HG02870 (cell line): ENCODE results near the gene SLC34A3.

Experiments
- ATAC-seq: cut with Tn5 transposase; IDR thresholded peaks from one replicate; pipeline ENCODE4 v1.9.1; 2021; ENCODE audit warnings: mild to moderate bottlenecking, moderate library complexity; ENCODE audit not compliant: unreplicated experiment

The SLC34A3 gene

GRCh38 chr9:137230705-137231371 lies at the start of gene SLC34A3:
SLC34A3 (plus strand) TSS chr9:137230901; CDS start chr9:137231703, 802 bp downstream.
- ATAC-seq: no peak

DNA sequence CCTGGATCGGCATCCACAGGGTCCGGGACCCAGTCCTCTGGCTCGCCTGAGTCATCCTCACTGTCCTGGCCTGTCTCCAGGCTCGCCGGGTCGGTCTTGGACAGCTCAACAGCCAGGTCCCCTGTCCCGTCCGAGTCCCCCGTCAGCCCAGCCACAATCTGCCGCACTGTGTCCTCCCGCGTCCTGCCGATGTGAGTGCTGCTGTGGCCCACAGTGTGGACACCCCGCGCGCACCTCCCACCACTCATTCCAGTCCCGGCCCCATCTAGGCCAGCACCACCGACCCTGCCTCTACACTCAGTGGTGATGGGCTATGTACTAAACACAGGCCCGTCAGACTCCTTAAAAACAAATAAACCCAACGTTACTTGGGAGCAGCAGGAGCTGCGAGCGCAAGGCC lies 49.0 kb upstream of the SLC34A3 start:
- ATAC-seq: no peak

DNA sequence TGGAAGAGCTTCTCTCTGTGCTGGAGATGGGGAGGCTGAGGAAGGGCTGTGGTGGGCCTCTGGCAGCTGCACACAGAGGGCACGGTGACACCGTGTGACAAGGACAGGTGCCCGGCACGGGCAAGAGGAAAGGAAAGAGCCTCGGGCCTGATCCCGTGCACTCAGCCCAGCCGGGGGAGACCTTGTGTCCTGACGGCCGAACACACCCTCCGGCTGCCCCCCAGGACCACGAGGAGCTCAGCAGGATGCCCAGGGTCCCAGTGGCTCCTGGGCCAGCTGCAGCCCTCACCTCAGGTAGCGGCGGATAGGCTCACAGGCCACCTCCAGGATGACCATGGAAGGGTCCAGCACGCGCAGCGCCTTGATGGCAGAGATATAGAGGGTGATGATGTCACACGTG lies 47.9 kb upstream of the SLC34A3 start:
- no peak for ATAC-seq

- ATAC-seq: no peak
Observed at GRCh38 chr9:137183980-137184595, 46.6 kb upstream of the SLC34A3 start.

DNA sequence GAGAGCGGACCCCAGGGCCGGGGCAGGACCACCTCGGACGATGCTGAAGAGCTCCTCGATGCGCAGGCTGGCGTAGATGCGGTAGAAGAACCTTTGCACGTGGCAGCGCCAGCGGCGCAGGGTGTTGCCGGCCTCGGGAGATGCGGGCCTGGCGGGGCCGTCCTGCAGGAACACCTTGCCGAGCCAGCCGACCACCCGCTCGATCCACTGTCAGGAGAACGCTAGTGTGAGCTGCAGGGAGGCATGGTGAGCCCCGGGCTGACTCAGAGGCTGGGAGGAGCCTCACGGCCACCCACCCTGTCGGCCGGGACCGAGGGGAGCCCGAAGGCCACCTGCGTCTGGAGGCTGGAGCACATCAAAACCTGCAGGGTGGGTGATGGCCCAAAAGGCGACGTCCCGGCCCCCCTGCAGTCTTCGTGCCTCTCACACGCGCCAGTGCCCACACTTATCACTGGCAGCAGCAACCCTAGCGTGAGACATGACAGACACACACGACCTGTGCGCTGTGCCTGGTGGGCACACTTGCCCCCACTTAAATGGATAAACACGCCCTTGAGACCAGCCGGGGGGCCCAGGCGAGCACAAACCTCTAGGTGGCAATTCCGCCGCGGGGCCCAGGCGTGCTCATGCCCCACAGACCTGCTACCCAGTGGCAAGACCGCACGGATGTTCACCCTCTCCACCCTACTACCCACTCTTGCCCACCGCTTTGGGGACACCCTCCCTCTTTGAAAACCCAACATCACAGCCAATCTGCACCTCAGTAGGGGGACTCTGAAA lies 45.6 kb upstream of the SLC34A3 start:
- ATAC-seq: no peak

DNA sequence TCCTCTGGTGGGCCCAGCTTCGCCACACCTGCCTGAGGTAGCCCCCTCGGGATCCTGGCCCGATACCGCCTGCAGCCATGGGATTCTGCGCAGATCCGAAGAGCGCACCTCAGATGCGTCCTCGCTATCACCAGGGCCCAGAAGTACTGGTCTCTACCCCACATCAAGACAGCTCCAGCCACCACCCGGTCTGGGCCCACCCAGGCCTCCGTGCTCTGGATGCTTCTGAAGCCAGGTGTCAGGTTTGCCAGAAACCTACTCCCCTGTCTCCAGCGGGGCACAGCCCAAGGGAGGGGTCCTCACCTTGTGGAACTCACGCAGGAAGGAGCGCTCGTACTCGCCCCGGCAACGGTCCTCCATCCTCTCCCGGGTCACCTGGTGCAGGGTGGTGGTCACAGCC lies 44.8 kb upstream of the SLC34A3 start:
- no peak for ATAC-seq

DNA sequence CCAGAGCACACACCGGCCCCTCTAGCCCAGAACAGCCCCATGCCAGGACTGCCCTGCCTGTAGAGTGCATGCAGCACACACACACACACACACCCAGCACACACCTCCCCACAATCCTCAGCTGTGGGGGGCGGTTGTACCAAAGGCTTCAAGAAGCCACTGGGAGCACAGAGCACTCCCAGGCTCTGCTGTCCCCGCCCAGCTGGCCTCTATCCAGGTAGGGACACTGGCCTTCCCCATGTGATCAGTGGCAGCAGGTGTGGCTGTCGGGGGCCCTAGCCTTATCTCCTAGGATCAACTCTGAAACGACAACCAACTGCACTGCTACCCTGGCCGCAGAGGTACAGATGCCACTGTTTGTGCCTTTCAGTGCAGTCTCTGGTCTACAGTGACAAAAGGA lies 44.3 kb upstream of the SLC34A3 start:
- ATAC-seq: no peak

GRCh38 chr9:137187386-137187785 lies 43.3 kb upstream of the SLC34A3 start:
- ATAC-seq: no peak

DNA sequence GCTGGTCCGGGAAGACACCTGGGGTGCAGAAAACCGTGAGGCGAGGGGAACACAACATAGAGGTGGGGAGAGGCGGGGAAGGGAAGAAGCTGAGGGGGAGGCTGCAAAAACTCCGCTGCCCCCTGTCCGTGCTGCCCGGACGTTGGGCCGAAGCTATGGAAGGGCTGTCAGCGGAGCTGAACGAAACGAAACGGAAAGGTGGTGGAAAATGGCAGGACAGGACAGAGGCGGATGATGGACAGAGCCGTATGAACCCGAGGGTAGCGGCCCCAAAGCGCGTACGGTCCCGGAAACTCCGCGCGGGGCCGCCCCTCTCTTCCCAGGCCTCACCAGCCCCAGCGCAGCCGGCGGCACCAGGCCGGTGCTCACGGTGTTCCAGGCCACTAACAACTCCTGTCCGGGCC lies 42.6 kb upstream of the SLC34A3 start:
- no peak for ATAC-seq

GRCh38 chr9:137188490-137189296 lies 42.0 kb upstream of the SLC34A3 start, which contains the start of the genes ANAPC2 and SSNA1:
ANAPC2 (minus strand) TSS chr9:137188560; CDS start chr9:137188532, 28 bp downstream.
SSNA1 (plus strand) TSS chr9:137188676; CDS start chr9:137188727, 51 bp downstream.
- ATAC-seq: peak; percentile 71

DNA sequence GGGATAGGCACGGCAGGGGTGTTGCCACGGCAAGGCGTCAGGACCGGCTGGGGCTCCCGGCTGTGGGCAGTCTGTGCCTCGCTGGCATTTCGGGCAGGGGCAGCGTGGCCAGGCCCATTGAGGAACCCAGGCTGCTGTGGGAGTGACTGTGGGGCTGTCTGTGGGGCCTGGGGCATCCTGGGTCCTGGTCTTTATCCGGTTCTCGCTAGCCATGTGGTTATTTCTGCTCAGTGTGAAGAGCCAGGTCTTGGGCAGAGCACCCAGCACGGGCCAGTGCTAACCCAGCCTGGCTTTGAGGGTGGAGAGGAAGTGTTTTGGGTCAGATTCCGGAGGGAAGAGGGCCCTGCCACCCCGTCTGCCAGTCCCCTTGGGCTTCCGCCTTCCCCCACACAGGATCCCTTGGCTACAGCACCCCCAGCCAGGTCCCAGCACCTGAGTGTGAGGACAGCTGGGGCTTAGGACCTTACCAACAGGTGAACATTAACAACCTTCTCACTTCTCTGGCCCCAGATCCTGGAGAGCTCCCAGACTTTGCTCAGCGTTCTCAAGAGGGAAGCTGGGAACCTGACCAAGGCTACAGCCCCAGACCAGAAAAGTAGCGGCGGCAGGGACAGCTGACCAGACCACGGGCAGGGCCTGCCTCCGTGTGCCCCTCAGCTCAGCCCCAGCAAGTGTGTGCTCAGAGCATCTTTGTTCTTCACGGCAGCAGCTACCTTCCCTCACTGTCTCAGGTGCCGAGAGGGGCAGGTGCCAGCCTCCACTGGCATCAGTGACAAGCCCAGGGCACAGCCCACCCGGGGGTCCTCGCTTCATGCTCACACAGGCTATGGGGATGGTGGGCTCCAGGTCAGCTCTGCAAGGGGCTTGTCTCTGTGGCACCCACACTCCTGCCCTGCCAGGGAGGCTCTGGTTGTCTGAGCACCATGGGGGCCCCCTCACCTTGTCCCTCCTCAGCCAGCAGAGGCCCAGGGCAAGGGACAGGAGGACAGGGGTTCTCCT lies 41.1 kb upstream of the SLC34A3 start:
- no peak for ATAC-seq

- no peak for ATAC-seq
Observed at GRCh38 chr9:137190315-137190856, 40.3 kb upstream of the SLC34A3 start.

DNA sequence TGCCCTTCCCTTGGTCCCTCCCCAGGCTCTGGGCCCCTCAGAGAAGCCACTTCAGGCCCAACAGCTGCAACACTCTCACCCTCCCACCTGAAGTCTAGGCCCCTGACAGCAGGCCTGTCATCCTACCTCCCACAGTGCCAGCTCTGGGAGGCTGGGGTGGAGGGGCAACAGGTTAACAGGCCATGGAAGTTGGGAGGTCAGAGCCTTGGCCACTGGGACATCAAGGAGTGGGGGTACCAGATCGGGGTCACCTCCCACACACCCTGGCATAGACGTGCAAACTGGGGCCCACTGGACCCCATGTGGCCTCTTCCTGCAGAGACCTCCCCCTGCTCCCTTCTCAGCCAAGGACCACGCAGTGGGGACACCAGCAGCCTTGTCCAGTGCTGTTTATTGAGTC lies 39.5 kb upstream of the SLC34A3 start:
- ATAC-seq: no peak

DNA sequence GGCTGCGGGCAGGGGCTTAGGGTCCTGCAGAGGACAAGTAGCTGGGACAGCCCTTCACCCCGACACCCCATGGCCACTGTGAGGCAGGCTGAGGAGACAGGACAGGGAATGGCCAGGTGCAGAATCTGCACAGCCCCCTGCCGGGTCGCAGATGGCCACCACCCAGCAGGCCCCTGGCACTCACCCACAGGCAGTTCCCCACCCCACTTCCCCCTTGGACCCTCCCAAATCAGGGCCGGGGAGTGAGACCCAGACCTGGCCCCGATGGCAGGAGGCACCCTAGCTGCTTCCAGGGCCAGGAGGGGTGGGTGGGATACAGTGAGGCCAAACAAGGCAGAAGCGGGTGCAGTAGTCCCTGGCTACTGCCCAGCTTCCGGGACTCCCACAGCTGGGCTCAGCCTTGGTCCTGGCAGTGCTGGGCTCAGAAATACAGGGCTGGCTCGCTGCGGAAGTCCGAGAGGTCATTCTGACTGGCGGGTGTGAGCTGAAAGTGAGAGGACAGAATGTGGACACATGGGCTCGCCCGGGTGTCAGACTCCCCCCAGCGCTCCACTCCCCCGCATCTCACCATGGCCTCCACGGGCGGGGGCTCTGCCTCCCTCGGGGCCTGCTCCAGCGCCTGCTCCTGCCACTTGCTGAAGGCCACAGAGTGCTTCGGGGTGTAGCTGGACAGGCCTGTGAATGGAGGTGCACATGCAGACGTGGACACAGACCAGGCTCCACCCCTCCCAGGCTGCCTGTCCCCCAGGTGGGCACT lies 38.8 kb upstream of the SLC34A3 start:
- ATAC-seq: no peak

GRCh38 chr9:137192448-137192780 lies 38.3 kb upstream of the SLC34A3 start:
- ATAC-seq: no peak

DNA sequence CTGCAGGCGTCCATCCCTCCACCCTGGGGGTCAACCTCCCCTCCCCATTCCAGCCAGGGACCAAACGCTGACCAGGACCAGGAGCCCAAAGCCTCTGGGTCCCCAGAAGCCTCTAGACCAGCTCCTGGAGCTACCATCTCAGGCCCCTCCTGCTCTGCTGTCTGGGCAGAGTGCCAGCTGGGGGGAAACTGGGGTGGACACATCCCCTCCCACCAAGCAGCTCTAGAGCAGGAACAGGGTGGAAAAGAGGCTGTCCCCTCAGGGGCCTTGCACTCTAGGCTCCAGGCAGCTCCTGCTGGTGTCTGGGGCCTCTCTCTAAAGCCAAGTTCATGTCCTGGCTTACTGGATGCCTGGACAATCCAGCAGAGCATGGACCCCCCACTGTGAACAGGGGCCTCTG lies 37.8 kb upstream of the SLC34A3 start:
- ATAC-seq: no peak

GRCh38 chr9:137193771-137194170 lies 36.9 kb upstream of the SLC34A3 start:
- ATAC-seq: no peak

DNA sequence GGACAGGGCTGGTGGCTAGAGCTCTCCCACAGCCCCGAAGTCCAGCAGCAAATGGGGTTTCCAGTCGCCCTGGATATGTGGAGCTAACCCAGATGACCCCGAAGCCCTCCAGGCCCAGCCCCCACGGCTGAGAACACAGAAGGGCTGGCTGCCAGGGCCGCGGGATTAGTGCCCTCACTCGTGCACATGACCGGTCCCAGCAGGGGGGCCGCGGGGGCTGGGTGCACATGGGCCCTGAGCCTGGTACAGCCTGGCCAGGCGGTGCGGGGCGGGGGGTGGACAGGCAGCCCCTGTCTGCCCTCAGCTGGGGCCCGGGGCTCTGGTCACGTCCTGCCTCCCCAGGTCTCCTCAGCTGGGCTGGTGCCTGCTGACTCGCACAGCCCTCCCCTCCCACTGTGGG lies 36.3 kb upstream of the SLC34A3 start:
- no peak for ATAC-seq

DNA sequence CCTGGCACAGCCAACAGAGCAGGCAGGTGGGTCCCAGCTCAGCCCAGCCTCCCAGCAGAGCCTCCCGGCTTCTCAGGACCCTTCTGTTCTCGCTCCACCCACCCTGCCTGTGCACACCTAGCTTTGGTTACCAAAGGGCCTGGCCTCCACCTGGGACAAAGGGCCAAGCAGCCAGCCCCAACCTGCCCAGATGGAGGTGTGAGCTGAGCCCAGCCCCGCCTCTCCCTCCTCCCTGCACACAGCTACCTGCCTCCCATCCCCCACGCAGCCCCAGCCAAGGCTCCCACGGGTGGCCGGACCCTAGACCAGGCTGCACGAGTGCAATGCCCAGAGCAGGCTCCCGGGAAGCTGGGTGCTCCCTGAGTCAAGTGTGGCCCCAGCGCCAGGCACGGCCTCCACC lies 35.8 kb upstream of the SLC34A3 start:
- ATAC-seq: no peak
